Stimulated activated CD4-positive, alpha-beta T cell treated with anti-CD3 and anti-CD28 coated beads, Interleukin-1b, Interleukin-23, amount 100 ng/mL, for 48 hours (primary cell): ENCODE data around the gene TNFRSF1A.

Experiments
- DNase-seq: peaks from one replicate; pipeline ENCODE4 v3.0.0-alpha.2; 2020

TNFRSF1A gene

GRCh38 chr12:6323340-6323994 lies 18.4 kb downstream of the TNFRSF1A start:
- no peak for DNase-seq

- no peak for DNase-seq
Observed at GRCh38 chr12:6322969-6323339, 18.9 kb downstream of the TNFRSF1A start.

GRCh38 chr12:6322352-6322751 lies 19.5 kb downstream of the TNFRSF1A start:
- no peak for DNase-seq

- no peak for DNase-seq
Observed at GRCh38 chr12:6321905-6322304, 20.0 kb downstream of the TNFRSF1A start.

GRCh38 chr12:6319446-6319845 lies 22.4 kb downstream of the TNFRSF1A start:
- DNase-seq, result no peak

- no peak for DNase-seq
Observed at GRCh38 chr12:6318440-6318879, 23.4 kb downstream of the TNFRSF1A start.

- no peak for DNase-seq
Observed at GRCh38 chr12:6317693-6318439, 24.0 kb downstream of the TNFRSF1A start.

- DNase-seq, result no peak
Observed at GRCh38 chr12:6316921-6317692, 24.8 kb downstream of the TNFRSF1A start.

- DNase-seq, result no peak
Observed at GRCh38 chr12:6315704-6316597, 25.9 kb downstream of the TNFRSF1A start.

- no peak for DNase-seq
Observed at GRCh38 chr12:6315184-6315583, 26.7 kb downstream of the TNFRSF1A start.

GRCh38 chr12:6314776-6315175 lies 27.1 kb downstream of the TNFRSF1A start:
- no peak for DNase-seq

- no peak for DNase-seq
Observed at GRCh38 chr12:6313326-6313940, 28.4 kb downstream of the TNFRSF1A start.

GRCh38 chr12:6312529-6313325 lies 29.1 kb downstream of the TNFRSF1A start:
- no peak for DNase-seq

GRCh38 chr12:6311822-6312528 lies 29.9 kb downstream of the TNFRSF1A start:
- DNase-seq, result no peak

GRCh38 chr12:6310771-6311610 lies 30.9 kb downstream of the TNFRSF1A start:
- no peak for DNase-seq

- DNase-seq, result no peak
Observed at GRCh38 chr12:6307529-6307928, 34.3 kb downstream of the TNFRSF1A start.

- no peak for DNase-seq
Observed at GRCh38 chr12:6306599-6307220, 35.2 kb downstream of the TNFRSF1A start.

- DNase-seq, result no peak
Observed at GRCh38 chr12:6306151-6306550, 35.7 kb downstream of the TNFRSF1A start.

- no peak for DNase-seq
Observed at GRCh38 chr12:6303071-6303470, 38.8 kb downstream of the TNFRSF1A start.
